Fibroblast of skin of scalp (primary cell): ENCODE results near the gene P2RY11.

Source experiments
- DNase-seq: peaks from one replicate; pipeline ENCODE4 v3.0.0-alpha.2; 2013

The P2RY11 gene

DNA sequence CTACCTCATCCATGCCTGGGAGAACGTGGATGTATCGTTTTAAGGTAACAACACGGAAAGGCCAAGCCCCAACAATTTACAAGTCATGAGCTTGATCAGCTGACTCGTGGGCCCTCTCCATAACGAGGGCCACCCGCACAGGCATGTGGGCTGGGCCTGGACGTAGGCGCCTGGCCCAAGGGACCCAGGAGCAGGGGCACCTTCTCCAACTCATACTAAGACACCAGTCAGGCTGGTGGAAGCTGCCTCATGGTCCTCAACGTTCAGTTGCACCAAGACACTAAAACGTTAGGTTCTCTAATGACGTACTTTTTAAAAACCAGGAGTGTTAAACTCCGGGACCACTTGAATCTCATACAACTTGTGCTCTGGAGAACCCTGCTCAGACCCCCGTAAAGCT is 30.0 kb downstream of the P2RY11 start:
- DNase-seq: no peak

DNA sequence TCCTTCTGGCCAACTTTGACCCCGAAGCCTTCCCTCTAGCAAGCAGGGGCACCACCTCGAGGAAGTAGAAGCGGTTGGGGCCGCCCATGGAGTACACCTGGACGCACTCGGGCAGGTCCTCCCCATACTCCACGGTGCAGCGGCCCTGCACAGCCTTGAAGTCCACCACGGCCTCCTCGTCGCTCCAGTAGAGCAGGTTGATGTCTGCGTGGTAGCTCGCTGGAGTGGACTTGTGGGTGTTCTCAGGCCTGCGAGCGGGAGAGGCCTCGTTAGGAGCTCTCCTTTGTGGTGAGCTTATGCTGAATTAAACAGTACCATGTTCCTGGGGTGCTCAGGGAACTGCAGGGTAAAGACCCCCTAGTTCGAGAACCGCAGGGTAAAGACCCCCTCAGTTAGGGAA is 30.5 kb downstream of the P2RY11 start:
- DNase-seq: no peak

DNA sequence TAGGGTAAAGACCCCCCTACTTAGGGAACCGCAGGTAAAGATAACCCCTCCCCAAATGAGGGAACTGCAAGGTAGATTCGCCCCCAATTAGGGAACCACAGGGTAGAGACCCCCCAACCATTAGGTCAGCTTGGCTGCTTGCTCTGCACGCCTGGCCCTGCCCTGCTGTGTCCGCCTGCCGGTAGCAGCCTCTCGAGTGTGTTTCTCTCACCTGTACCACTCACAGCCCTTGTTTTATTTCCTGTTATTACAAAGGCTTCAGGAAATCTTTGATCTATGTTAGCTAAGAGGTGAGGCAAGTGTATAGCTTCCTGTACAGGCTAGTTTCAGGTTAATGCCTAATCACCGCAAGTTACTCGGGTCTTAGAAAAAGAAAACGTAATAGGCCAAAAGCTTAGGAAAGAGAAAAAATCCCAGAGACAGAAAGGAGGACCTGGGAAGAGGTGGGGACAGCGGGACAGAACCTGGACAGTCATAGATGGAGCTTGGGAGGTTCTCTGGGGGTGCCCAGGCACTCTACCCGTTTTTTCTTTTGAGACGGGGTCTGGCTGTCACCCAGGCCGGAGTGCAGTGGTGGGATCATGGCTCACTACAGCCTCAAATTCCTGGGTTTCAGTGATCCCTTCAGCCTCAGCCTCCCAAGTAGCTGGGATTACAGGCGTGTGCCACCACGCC is 31.3 kb downstream of the P2RY11 start:
- DNase-seq: no peak

DNA sequence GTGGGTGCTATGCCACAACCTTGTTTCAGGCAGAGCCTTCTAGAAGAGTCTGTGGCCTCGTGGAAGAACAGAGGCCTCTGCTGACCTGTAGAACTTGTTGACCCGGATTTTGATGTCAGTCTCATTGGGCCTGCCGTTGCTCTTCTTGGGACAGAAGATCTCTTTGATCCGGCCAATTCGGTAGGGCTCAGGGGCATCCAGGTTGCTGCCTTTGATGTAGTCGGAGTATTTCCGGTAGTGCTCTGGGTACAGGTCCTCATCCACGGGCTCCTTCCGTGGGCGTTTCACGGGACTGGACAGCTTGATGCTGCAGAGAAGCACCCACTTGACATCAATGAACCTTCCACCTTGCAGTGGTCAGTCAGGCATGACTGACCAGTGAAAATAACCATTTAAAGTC is 32.2 kb downstream of the P2RY11 start:
- DNase-seq: no peak

DNA sequence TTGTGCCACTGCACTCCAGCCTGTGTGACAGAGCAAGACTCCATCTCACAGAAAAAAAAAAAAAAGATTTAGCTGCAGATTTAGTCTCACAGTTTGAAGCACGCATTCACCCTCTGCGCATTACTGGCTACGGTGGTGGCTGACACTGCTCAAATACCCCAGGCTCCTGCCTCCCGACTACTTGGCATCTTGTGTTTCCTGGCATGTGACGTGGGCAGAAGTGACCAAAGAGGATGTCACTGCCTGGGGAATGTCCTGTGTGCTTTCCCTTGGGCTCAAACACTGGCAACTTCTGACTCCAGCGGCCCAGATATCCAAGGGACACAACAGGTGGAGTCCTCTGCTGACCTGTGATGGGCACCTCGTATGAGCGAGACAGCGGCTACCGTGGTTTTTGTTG is 32.9 kb downstream of the P2RY11 start:
- no peak for DNase-seq

DNA sequence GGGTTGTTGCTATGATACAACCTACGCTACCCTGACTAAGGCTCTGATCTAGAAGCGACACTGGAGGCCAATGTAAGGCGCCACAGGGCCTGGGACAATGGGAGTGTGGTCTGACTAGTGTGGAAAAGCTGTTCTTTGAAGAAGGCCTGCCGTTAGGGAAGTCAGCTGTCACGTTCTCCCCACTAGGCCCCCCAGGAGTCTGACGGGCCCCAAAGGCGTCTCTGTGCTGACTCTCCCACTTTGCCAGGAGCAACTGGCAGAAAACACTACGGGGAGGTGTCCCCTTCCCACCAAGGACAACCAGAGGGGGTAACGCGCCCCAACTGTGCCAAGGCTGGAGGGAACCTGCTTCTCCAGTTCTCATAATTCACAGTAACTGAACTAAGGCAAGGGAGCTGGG is 33.5 kb downstream of the P2RY11 start:
- DNase-seq: no peak

DNA sequence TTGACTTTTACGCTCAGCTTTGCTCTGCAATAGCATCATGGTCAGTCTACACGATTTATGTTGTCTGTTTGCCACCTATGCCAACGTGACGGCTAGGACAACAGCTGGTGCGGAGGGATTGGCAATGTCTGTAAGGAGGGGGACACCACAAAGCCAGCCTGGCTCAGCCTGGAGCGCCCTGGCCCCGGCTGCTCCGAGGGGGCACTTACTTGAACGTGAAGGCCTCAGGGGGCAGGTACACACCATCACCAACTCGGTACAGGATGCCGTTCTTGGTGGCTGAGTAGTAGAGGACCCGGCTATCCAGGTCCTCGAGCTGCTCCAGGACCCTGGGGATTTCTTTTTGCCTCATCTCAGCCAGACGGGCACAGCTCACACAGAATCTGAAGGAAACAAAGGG is 34.6 kb downstream of the P2RY11 start:
- no peak for DNase-seq

DNA sequence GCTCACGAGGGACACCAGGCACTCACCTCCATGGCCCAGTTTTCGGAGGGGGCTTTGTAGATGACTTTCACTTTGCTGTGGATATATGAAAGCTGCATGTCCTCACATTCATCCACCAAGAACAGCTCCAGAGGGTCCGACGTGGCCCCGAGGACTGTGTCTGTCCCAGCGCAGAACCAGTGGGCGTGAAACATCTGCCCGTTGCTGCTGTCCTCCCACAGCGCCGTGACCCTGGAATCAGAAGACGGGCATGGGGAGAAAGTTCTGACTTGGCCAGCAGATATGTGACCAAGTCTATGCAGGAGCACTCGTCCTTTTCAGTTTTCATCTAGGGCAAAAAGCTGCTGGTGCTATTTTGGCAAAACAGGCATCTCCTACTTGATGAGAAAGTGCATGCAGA is 37.9 kb downstream of the P2RY11 start:
- no peak for DNase-seq

DNA sequence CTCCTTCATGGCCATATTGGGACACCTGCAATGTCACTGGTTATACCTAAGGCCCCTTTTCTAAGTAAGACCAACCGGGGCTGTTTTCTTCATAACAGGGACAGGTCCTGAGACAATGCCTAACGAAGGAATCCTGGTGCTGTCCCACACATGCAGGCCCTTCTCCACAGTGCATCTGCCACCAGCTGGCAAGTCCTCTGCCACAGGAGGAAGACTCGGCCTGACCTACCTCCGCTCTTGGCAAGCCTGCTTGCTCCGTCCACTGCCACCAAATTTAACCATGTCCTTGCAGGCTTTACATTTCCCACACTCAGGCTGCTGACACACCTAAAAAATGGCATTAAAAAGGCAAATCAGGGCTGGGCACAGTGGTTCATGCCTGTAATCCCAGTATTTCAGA is 40.0 kb downstream of the P2RY11 start:
- DNase-seq: no peak

DNA sequence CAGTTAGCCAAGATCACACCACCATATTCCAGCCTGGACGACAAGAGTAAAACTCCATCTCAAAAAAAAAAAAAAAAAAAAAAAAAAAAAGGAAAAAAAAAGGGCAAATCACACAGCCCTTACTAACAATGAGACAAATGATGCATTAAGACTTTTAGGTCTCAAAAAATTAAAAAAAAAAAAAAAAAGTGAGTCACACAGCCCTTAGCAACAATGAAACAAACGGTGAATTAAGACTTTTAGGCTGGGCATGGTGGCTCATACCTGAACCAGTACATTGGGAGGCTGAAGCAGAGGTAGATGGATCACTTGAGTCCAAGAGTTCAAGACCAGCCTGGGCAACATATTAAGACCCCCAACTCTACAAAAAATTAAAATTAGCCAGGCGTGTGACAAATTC is 40.6 kb downstream of the P2RY11 start:
- DNase-seq: no peak

DNA sequence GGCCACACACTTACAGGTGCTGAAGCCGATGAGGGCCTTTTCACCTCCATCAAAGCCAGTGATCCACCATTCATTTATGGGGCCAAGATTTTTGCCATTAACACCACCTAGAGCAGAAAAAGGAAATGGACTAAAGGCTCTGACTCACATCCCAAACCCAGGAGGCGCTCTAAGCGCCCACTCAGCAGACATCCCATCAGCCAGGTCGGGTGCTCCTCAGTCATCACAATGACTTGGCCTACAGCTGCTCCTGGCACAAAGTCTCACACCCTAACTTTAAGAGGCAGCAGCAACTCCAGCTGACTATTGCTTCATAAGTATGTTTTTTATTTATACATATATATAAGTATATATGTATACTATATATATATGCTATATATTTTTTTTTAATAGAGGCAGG is 44.3 kb downstream of the P2RY11 start:
- no peak for DNase-seq

DNA sequence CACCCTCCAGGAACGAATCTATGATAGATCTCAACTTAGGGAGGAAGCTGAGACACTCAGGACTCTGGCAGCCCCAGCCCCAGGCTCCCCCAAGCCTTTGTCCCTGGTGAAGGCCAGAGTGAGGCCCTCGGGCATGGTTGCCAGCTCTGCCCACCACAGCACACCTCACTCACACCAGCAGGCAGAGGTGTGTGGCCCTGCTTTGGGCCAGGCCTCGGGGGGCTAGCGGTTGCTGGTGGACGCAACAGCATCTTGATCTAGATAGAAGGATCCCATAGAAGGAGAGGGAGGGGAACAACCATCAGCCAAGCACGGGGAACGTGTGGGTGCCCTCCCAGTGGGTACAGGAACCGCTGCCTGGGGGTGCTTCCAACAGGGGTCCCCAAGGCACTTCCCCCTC is 46.6 kb downstream of the P2RY11 start:
- no peak for DNase-seq

DNA sequence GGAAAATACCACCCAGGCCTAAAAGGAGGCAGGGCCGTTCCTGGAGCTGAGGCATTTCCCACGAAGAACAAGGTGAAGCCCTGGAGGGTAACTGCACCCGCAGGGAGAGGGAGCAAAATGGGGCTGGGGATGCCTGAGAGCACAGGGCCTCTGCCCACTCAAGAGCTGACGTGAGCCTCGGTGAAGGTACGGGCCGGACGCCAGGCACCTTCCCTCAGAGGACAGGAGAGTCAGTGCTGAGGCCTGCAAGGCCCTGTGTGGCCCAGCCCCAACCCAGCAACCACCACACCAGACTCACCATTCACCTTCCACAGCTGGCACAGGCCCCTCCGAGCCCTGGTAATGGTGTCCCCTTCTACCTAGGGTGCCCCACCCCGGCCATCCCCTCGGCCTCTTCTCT is 47.0 kb downstream of the P2RY11 start:
- DNase-seq: no peak

DNA sequence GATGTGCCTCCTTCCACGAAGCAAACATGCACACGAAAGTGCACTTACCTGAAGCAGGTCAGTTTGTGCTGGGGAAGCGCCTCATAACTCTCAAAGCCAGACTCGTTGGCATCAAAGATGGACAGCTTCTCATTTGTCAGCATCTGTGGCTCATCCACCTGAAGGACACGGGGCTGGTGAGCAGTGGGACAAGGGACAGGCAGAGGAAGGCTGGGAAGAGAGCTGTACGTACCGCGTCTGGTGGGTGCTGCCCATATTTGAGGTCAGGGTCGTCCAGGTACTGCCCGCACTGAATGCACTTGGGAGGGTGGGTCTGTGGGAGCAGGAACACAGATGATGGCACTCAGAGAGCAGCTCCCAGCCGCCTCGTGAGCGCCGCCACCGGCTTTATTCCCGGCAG is 48.1 kb downstream of the P2RY11 start:
- no peak for DNase-seq

DNA sequence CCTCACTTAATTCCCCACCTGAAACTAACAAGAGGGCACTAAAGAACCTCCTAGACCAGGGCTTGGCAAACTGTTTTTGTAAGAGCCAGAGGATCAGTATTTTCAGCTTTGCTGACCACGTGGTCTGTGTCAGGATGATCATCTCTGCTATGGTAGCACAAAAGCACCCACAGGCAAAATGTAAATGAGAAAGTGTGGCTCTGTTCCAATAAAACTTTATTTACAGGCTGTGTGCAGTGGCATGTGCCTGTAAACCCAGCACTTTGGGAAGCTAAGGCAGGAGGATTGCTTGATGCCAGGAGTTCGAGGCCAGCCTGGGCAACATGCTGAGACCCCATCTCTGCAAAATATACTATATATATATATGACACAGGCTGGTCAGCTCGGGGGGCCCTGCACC is 52.0 kb downstream of the P2RY11 start:
- DNase-seq: no peak
